Left kidney (tissue), 2 donors: ENCODE results near the gene HEMK1. TPM values are rescaled to one million over a fixed set of nuclear protein-coding genes. Genes with fewer than 3 reads are reported as not detected.

ENCODE experiments used
- DNase-seq: peaks from one replicate; pipeline ENCODE4 v3.0.0-alpha.2; 2013
- polyA plus RNA-seq: library from polyadenylated mRNA; unstranded; fragments of 120-200 nt; gene quantifications from one replicate; pipeline ENCODE4 v1.2.1, GENCODE V29; 2013; ENCODE audit not compliant: insufficient read length

HEMK1 gene
- polyA plus RNA-seq, 1 donor = 22.8 TPM

GRCh38 chr3:50642382-50642781 is 73.1 kb downstream of the HEMK1 start:
- DNase-seq = no peak

GRCh38 chr3:50644561-50644960 is 75.2 kb downstream of the HEMK1 start:
- no peak for DNase-seq

DNA sequence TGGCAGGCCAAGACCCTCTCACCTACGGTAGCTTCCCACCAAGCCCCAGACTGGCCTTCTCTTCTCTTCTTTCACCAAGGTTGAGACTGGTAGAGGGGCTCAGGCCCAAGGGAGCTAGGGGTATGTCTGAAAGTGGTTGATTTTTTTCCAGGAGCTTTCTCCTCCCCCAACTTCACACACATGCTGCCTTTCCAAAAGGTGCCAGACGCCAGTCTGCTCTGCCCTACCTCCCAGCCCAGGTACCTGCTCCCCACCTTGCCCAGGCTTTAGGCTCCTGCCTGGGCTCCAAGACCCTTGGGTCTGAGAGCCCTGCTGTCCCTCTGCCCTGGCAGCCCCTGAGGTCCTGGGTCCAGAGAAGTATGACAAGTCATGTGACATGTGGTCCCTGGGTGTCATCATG is 76.1 kb downstream of the HEMK1 start:
- no peak for DNase-seq

Other genes with a start within 250 kb of the HEMK1 start
- 53.6 TPM for gene HYAL2, start 246.8 kb upstream of the HEMK1 start, polyA plus RNA-seq
- gene TUSC2, start 241.3 kb upstream of the HEMK1 start, polyA plus RNA-seq = 22.0 TPM
- 19.6 TPM for gene RASSF1, start 228.7 kb upstream of the HEMK1 start, polyA plus RNA-seq
- gene ZMYND10, start 223.8 kb upstream of the HEMK1 start, polyA plus RNA-seq = 4.2 TPM
- gene NPRL2, start 218.7 kb upstream of the HEMK1 start, polyA plus RNA-seq = 34.8 TPM
- gene CYB561D2, start 218.7 kb upstream of the HEMK1 start, polyA plus RNA-seq = 14.1 TPM
- 28.6 TPM for gene TMEM115, start 210.0 kb upstream of the HEMK1 start, polyA plus RNA-seq
- 14.6 TPM for gene CACNA2D2, start 65.9 kb upstream of the HEMK1 start, polyA plus RNA-seq
- 19.4 TPM for gene C3orf18, start 1.8 kb upstream of the HEMK1 start, polyA plus RNA-seq
- gene CISH, start 42.3 kb downstream of the HEMK1 start, polyA plus RNA-seq = 29.4 TPM
- gene MAPKAPK3, start 47.6 kb downstream of the HEMK1 start, polyA plus RNA-seq = 49.1 TPM
- gene DOCK3, start 105.4 kb downstream of the HEMK1 start, polyA plus RNA-seq = 2.1 TPM